Activated T-cell treated with anti-CD3 and anti-CD28 coated beads for 48 hours (primary cell): ENCODE results near the gene SH2D3C.

Experiments
- DNase-seq: peaks from one replicate; pipeline ENCODE4 v3.0.0-alpha.2; 2020; ENCODE audit warnings: low read depth

The SH2D3C gene

GRCh38 chr9:127778280-127779135, at the start of gene SH2D3C:
Gene SH2D3C (minus strand): TSS chr9:127778666. CDS start chr9:127778627, 39 bp downstream.
- DNase-seq: peak; percentile 37

- no peak for DNase-seq
These were observed 47.9 kb upstream of the SH2D3C start for GRCh38 chr9:127826253-127826913.

GRCh38 chr9:127825319-127826051, 47.0 kb upstream of the SH2D3C start:
- DNase-seq: no peak

GRCh38 chr9:127822108-127822507, 43.6 kb upstream of the SH2D3C start:
- DNase-seq: no peak

- DNase-seq: no peak
These were observed 40.1 kb upstream of the SH2D3C start for GRCh38 chr9:127818574-127818973.

GRCh38 chr9:127817881-127818434, 39.5 kb upstream of the SH2D3C start:
- no peak for DNase-seq

- DNase-seq: no peak
These were observed 38.3 kb upstream of the SH2D3C start for GRCh38 chr9:127816728-127817127.

GRCh38 chr9:127816362-127816725, 37.9 kb upstream of the SH2D3C start:
- DNase-seq: no peak

- no peak for DNase-seq
These were observed 37.3 kb upstream of the SH2D3C start for GRCh38 chr9:127815512-127816361.

- no peak for DNase-seq
These were observed 36.4 kb upstream of the SH2D3C start for GRCh38 chr9:127814619-127815511.

GRCh38 chr9:127813686-127814226, 35.3 kb upstream of the SH2D3C start:
- no peak for DNase-seq

- DNase-seq: no peak
These were observed 34.6 kb upstream of the SH2D3C start for GRCh38 chr9:127812936-127813675.

GRCh38 chr9:127812011-127812410, 33.5 kb upstream of the SH2D3C start:
- no peak for DNase-seq

GRCh38 chr9:127810378-127811187, 32.1 kb upstream of the SH2D3C start:
- DNase-seq: no peak

GRCh38 chr9:127809540-127810377, 31.3 kb upstream of the SH2D3C start:
- DNase-seq: no peak

- no peak for DNase-seq
These were observed 30.6 kb upstream of the SH2D3C start for GRCh38 chr9:127809002-127809539.

GRCh38 chr9:127808347-127809001, 30.0 kb upstream of the SH2D3C start:
- DNase-seq: no peak
